ENCODE results near the gene SLC6A6.
"Not testable (repeated sequence)": the region's sequence is repeated elsewhere in the genome, so short reads cannot be mapped to it uniquely, and the experiment has no call there.

SLC6A6 gene

GRCh38 chr3:14403619-14404155, 1.3 kb downstream of the SLC6A6 start:
- DNase-seq: no peak

- no peak for DNase-seq
Measured at GRCh38 chr3:14404186-14404585, 1.8 kb downstream of the SLC6A6 start.

- DNase-seq: no peak
Measured at GRCh38 chr3:14404631-14405359, 2.4 kb downstream of the SLC6A6 start.

GRCh38 chr3:14405360-14406238, 3.2 kb downstream of the SLC6A6 start:
- no peak for DNase-seq

GRCh38 chr3:14406336-14406735, 3.9 kb downstream of the SLC6A6 start:
- no peak for DNase-seq

- no peak for DNase-seq
Measured at GRCh38 chr3:14406766-14407165, 4.4 kb downstream of the SLC6A6 start.

GRCh38 chr3:14407203-14407602, 4.8 kb downstream of the SLC6A6 start:
- no peak for DNase-seq

GRCh38 chr3:14409779-14410063, 7.3 kb downstream of the SLC6A6 start:
- DNase-seq: not testable (repeated sequence)

GRCh38 chr3:14410106-14410502, 7.7 kb downstream of the SLC6A6 start:
- DNase-seq: no peak

GRCh38 chr3:14410503-14411165, 8.2 kb downstream of the SLC6A6 start:
- no peak for DNase-seq

GRCh38 chr3:14411166-14411526, 8.7 kb downstream of the SLC6A6 start:
- DNase-seq: no peak

- DNase-seq: no peak
Measured at GRCh38 chr3:14411988-14412387, 9.6 kb downstream of the SLC6A6 start.

- no peak for DNase-seq
Measured at GRCh38 chr3:14412831-14413380, 10.5 kb downstream of the SLC6A6 start.

- no peak for DNase-seq
Measured at GRCh38 chr3:14413381-14414071, 11.1 kb downstream of the SLC6A6 start.

GRCh38 chr3:14414846-14415464, 12.5 kb downstream of the SLC6A6 start:
- no peak for DNase-seq

GRCh38 chr3:14415501-14415900, 13.1 kb downstream of the SLC6A6 start:
- DNase-seq: no peak

- DNase-seq: no peak
Measured at GRCh38 chr3:14416453-14416852, 14.0 kb downstream of the SLC6A6 start.

GRCh38 chr3:14418296-14419250, 16.2 kb downstream of the SLC6A6 start:
- no peak for DNase-seq

- no peak for DNase-seq
Measured at GRCh38 chr3:14422016-14422963, 19.9 kb downstream of the SLC6A6 start.

Measured in KG1 (cell line).